HepG2 (cell line): ENCODE data around the gene CLIC1. TPM values are rescaled to one million over a fixed set of nuclear protein-coding genes. Genes with fewer than 3 reads are reported as not detected.

Experiments used
- BRD4 ChIP-seq: sonication (generic); formaldehyde crosslinking; IDR thresholded peaks from 2 replicates; pipeline ENCODE4 v1.4.0; 2020; ENCODE audit warnings: missing genetic modification reagents
- ELF1 ChIP-seq: sonication (generic); formaldehyde crosslinking; IDR thresholded peaks from 2 replicates; pipeline ENCODE4 v1.4.0; 2020; ENCODE audit warnings: missing genetic modification reagents
- FOXA1 ChIP-seq, 2 experiments: fragments of 450-650 bp in 1 of 2; sonication (generic) in 1 of 2; formaldehyde crosslinking in 1 of 2; IDR thresholded peaks; 2 replicates each; pipeline versions ENCODE4 v1.4.0 to v1.6.1; 2016 to 2020; ENCODE audit warnings: missing genetic modification reagents in 1 of 2
- GRHL1 ChIP-seq: sonication (generic); formaldehyde crosslinking; conservative IDR thresholded peaks from 2 replicates; pipeline ENCODE4 v1.8.0; 2022; ENCODE audit warnings: missing genetic modification reagents
- GZF1 ChIP-seq: sonication (generic); formaldehyde crosslinking; IDR thresholded peaks from 2 replicates; pipeline ENCODE4 v1.5.1; 2020; ENCODE audit warnings: mild to moderate bottlenecking, missing genetic modification reagents
- MBD4 ChIP-seq: IDR thresholded peaks from 2 replicates; pipeline ENCODE4 v1.6.1; 2012; ENCODE audit warnings: low read length, inconsistent platforms, borderline replicate concordance
- POGK ChIP-seq: sonication (generic); formaldehyde crosslinking; conservative IDR thresholded peaks from 2 replicates; pipeline ENCODE4 v1.8.0; 2022; ENCODE audit warnings: mild to moderate bottlenecking, moderate library complexity, missing genetic modification reagents
- PTBP1 ChIP-seq: fragments of 200-400 bp; formaldehyde crosslinking; IDR thresholded peaks from 2 replicates; pipeline ENCODE4 v1.6.1; 2018; ENCODE audit warnings: low read length, low read depth; ENCODE audit not compliant: poor library complexity, severe bottlenecking
- SMAD3 ChIP-seq: sonication (generic); formaldehyde crosslinking; IDR thresholded peaks from 2 replicates; pipeline ENCODE4 v1.4.0; 2020; ENCODE audit warnings: missing genetic modification reagents
- THAP8 ChIP-seq: sonication (generic); formaldehyde crosslinking; IDR thresholded peaks from 2 replicates; pipeline ENCODE4 v1.5.1; 2020; ENCODE audit warnings: missing genetic modification reagents, mild to moderate bottlenecking, borderline replicate concordance
- TIGD3 ChIP-seq: sonication (generic); formaldehyde crosslinking; IDR thresholded peaks from 2 replicates; pipeline ENCODE4 v1.5.1; 2020; ENCODE audit warnings: mild to moderate bottlenecking, missing genetic modification reagents, borderline replicate concordance
- U2AF2 ChIP-seq: fragments of 200-400 bp; formaldehyde crosslinking; IDR thresholded peaks from 2 replicates; pipeline ENCODE4 v1.6.1; 2017; ENCODE audit warnings: low read depth, mild to moderate bottlenecking, low read length
- ZBTB7B ChIP-seq: sonication (generic); formaldehyde crosslinking; IDR thresholded peaks from 2 replicates; pipeline ENCODE4 v1.4.0; 2020; ENCODE audit warnings: missing genetic modification reagents
- ZNF33B ChIP-seq: sonication (generic); formaldehyde crosslinking; IDR thresholded peaks from 2 replicates; pipeline ENCODE4 v1.5.1; 2020; ENCODE audit warnings: mild to moderate bottlenecking, missing genetic modification reagents
- ZNF816 ChIP-seq: sonication (generic); formaldehyde crosslinking; IDR thresholded peaks from 2 replicates; pipeline ENCODE4 v1.8.0; 2022; ENCODE audit warnings: missing genetic modification reagents, mild to moderate bottlenecking, borderline replicate concordance
- polyA plus RNA-seq, 8 experiments: library from polyadenylated mRNA; depleted of rRNA in 3 of 8; stranded (reverse) in 7 of 8; unstranded in 1 of 8; fragments of >200 nt; fragmentation: Illumina TruSeq in 4 of 8; extraction: Trizol in 4 of 8; gene quantifications; 2 replicates each; pipeline versions ENCODE4 v1.2.1 to v1.2.3, GENCODE V29; 2011 to 2016; ENCODE audit warnings: low read depth in 4 of 8, missing spikeins in 1 of 8, mixed read lengths in 1 of 8; ENCODE audit not compliant: insufficient read depth in 1 of 8
- total RNA-seq, 5 experiments: library from RNA; depleted of rRNA; stranded (reverse); fragments of >200 nt; fragmentation: Illumina TruSeq; extraction: Trizol; gene quantifications; 2 replicates each; pipeline ENCODE4 v1.2.3, GENCODE V29; 2016; ENCODE audit warnings: low read depth in 1 of 5
- TF ChIP-seq, protein P1 (sequence below): sonication (generic); formaldehyde crosslinking; IDR thresholded peaks from 2 replicates; pipeline ENCODE4 v1.5.1; 2020; ENCODE audit warnings: mild to moderate bottlenecking, missing genetic modification reagents

CLIC1 gene
- total and polyA plus RNA-seq, 2 of the 13 experiments (the other 11 are each of a cell fraction or from before 2014, with no cell fraction given): 602 to 891 TPM

- no peak for TF ChIP-seq MBD4
- TF ChIP-seq FOXA1 (IDR thresholded peaks at IDR 0.05): no peak
- 0 out of 2 replicates have a peak, but pooled peaks have one; percentile 38 for TF ChIP-seq FOXA1 (CRISPR knock-in tag; IDR thresholded peaks at IDR 0.05)
- TF ChIP-seq PTBP1: no peak
- no peak for TF ChIP-seq GZF1 (CRISPR knock-in tag)
- TF ChIP-seq ZBTB7B (CRISPR knock-in tag): no peak; the same call in 1 of the 2 replicates
- no peak for TF ChIP-seq ZNF816
- TF ChIP-seq SMAD3 (CRISPR knock-in tag): peak; percentile 27; the same call in 1 of the 2 replicates
- TF ChIP-seq BRD4 (CRISPR knock-in tag): peak; percentile 31; the same call in 1 of the 2 replicates
- TF ChIP-seq POGK (CRISPR knock-in tag): 0 out of 2 replicates have a peak, but pooled peaks have one; percentile 45
- 0 out of 2 replicates have a peak, but pooled peaks have one; percentile 52 for TF ChIP-seq TIGD3 (CRISPR knock-in tag)
- no peak for TF ChIP-seq THAP8 (CRISPR knock-in tag)
- 0 out of 2 replicates have a peak, but pooled peaks have one; percentile 29 for TF ChIP-seq ELF1 (CRISPR knock-in tag)
- no peak for TF ChIP-seq ZNF33B
- TF ChIP-seq GRHL1 (CRISPR knock-in tag): no peak
- 0 out of 2 replicates have a peak, but pooled peaks have one; percentile 3 for TF ChIP-seq U2AF2
- TF ChIP-seq, protein P1, sequence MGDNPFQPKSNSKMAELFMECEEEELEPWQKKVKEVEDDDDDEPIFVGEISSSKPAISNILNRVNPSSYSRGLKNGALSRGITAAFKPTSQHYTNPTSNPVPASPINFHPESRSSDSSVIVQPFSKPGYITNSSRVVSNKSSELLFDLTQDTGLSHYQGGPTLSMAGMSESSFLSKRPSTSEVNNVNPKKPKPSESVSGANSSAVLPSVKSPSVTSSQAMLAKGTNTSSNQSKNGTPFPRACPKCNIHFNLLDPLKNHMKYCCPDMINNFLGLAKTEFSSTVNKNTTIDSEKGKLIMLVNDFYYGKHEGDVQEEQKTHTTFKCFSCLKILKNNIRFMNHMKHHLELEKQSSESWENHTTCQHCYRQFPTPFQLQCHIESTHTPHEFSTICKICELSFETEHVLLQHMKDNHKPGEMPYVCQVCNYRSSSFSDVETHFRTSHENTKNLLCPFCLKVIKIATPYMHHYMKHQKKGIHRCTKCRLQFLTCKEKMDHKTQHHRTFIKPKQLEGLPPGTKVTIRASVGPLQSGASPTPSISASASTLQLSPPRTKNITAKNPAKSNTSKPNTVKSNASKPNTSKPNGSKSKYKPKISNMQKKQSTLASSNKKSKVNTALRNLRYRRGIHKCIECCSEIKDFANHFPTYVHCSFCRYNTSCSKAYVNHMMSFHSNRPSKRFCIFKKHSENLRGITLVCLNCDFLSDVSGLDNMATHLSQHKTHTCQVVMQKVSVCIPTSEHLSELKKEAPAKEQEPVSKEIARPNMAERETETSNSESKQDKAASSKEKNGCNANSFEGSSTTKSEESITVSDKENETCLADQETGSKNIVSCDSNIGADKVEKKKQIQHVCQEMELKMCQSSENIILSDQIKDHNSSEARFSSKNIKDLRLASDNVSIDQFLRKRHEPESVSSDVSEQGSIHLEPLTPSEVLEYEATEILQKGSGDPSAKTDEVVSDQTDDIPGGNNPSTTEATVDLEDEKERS (CRISPR knock-in tag): peak; percentile 65; the same call in 1 of the 2 replicates
Observed at GRCh38 chr6:31776989-31777666, 40.8 kb upstream of the CLIC1 start, which contains the start of gene VWA7 (continued).
